AG09309 (cell line): Measurements from ENCODE around the gene GPHN.
"Not testable (repeated sequence)": the region's sequence is repeated elsewhere in the genome, so short reads cannot be mapped to it uniquely, and the experiment has no call there.

ENCODE experiments used
- DNase-seq: peaks from one replicate; pipeline ENCODE4 v3.0.0-alpha.2; 2010; ENCODE audit warnings: low read depth
- H3K4me3 ChIP-seq: 2 replicates; pipeline ENCODE4 v1.5.1; 2011; ENCODE audit warnings: mild to moderate bottlenecking, low read depth, low read length, moderate library complexity; ENCODE audit not compliant: control insufficient read depth
- TF ChIP-seq, protein P1 (sequence below): IDR thresholded peaks from 2 replicates; pipeline ENCODE4 v1.5.1; 2011; ENCODE audit warnings: mild to moderate bottlenecking, low read depth, low read length, inconsistent platforms; ENCODE audit not compliant: insufficient read depth, control insufficient read depth; ENCODE audit errors: missing control alignments

The GPHN gene

GRCh38 chr14:66543996-66544395 is 36.0 kb downstream of the GPHN start:
- H3K4me3 ChIP-seq: no peak overlapping the region
- TF ChIP-seq, protein P1, sequence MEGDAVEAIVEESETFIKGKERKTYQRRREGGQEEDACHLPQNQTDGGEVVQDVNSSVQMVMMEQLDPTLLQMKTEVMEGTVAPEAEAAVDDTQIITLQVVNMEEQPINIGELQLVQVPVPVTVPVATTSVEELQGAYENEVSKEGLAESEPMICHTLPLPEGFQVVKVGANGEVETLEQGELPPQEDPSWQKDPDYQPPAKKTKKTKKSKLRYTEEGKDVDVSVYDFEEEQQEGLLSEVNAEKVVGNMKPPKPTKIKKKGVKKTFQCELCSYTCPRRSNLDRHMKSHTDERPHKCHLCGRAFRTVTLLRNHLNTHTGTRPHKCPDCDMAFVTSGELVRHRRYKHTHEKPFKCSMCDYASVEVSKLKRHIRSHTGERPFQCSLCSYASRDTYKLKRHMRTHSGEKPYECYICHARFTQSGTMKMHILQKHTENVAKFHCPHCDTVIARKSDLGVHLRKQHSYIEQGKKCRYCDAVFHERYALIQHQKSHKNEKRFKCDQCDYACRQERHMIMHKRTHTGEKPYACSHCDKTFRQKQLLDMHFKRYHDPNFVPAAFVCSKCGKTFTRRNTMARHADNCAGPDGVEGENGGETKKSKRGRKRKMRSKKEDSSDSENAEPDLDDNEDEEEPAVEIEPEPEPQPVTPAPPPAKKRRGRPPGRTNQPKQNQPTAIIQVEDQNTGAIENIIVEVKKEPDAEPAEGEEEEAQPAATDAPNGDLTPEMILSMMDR: no peak
- DNase-seq: no peak

- not testable (repeated sequence) for H3K4me3 ChIP-seq, DNase-seq
Measured at GRCh38 chr14:66545191-66545590, 37.2 kb downstream of the GPHN start.

DNA sequence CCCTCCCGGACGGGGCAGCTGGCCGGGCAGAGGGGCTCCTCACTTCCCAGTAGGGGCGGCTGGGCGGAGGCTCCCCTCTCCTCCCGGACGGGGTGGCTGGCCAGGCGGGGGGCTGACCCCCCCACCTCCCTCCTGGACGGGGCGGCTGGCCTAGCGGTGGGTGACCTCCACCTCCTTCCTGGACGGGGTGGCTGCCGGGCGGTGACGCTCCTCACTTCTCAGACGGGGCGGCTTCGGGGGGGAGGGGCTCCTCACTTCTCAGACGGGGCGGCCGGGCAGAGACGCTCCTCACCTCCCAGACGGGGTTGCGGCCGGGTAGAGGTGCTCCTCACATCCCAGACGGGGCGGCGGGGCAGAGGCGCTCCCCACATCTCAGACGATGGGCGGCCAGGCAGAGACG is 37.8 kb downstream of the GPHN start:
- DNase-seq, H3K4me3 ChIP-seq: not testable (repeated sequence)

- TF ChIP-seq, protein P1: no peak
- no peak for DNase-seq
- H3K4me3 ChIP-seq: no peak overlapping the region
Measured at GRCh38 chr14:66563731-66564130, 55.8 kb downstream of the GPHN start.

GRCh38 chr14:66568220-66568619 is 60.3 kb downstream of the GPHN start:
- H3K4me3 ChIP-seq: no peak overlapping the region
- DNase-seq: no peak
- TF ChIP-seq, protein P1: no peak

- no peak for DNase-seq
- TF ChIP-seq, protein P1: no peak
- no peak overlapping the region for H3K4me3 ChIP-seq
Measured at GRCh38 chr14:66572826-66573225, 64.9 kb downstream of the GPHN start.

DNA sequence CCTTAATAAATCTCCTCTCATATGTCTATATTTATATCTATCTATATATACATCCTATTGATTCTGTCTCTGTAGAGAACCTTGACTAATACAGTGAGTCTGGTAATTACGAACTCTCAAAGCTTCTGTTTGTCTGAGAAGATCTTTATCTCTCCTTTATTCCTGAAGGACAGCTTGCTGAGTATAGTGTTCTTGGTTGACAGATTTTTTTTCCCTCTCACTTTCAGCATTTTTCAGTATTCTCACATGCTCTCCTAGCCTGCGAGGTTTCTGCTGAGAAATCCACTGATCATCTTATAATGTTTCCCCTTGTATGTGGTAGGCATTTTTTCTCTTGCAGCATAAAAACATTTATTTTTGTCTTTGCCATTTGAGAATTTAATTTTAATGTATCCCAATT is 67.1 kb downstream of the GPHN start:
- no peak for DNase-seq
- TF ChIP-seq, protein P1: no peak
- H3K4me3 ChIP-seq: no peak overlapping the region

GRCh38 chr14:66575939-66576338 is 68.0 kb downstream of the GPHN start:
- H3K4me3 ChIP-seq: no peak overlapping the region
- DNase-seq: no peak
- TF ChIP-seq, protein P1: no peak

DNA sequence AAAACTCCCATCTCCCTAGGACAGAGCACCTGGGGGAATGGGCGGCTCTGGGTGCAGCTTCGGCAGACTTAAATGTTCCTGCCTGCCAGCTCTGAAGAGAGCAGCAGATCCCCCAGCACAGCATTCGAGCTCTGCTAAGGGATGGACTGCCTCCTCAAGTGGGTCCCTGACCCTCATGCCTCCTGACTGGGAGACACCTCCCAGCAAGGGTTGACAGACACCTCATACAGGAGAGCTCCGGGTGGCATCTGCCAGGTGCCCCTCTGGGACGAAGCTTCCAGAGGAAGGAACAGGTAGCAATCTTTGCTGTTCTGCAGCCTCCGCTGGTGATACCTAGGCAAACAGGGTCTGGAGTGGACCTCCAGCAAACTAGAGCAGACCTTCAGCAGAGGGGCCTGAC is 79.8 kb downstream of the GPHN start:
- H3K4me3 ChIP-seq, DNase-seq: not testable (repeated sequence)
